ENCODE data around the gene PIGR.

DNA sequence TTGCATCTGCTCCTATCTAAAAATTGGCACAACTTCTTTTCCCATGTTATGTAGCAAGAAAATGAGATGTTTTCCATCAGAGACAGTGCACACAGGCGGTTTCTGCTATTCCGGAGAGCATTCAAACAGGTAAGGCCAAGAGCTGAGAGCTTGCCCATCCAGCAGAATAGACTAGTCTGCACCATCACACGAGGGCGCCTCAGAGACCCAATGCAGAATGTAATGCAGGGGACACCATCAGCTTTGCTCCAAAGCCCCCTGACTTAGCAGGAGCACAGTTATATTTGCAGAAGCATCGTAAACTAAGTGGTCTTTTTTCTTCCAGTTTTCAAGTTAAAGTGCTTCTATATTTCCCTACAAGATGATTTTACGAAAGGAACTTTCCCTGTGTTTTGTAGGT lies 44.3 kb downstream of the PIGR start:
- TF ChIP-seq CTCF (conservative IDR thresholded peaks at IDR 0.05; ENCODE audit: low read depth, low read length) (no peak), EZH2phosphoT487 (IDR thresholded peaks at IDR 0.05; ENCODE audit: borderline replicate concordance, low read length) (no peak)

All from PC-3 (cell line).